HepG2 (cell line): Measurements from ENCODE around the gene RBL1. TPM values are rescaled to one million over a fixed set of nuclear protein-coding genes. Genes with fewer than 3 reads are reported as not detected.
A peak's percentile ranks its signal among the peaks of the same experiment; 100 is the strongest.

Experiments used
- CENPBD1 ChIP-seq: sonication (generic); formaldehyde crosslinking; IDR thresholded peaks from 2 replicates; pipeline ENCODE4 v1.8.0; 2022; ENCODE audit warnings: missing genetic modification reagents, low read depth, mild to moderate bottlenecking, borderline replicate concordance
- GZF1 ChIP-seq: sonication (generic); formaldehyde crosslinking; IDR thresholded peaks from 2 replicates; pipeline ENCODE4 v1.5.1; 2020; ENCODE audit warnings: mild to moderate bottlenecking, missing genetic modification reagents
- KLF15 ChIP-seq: sonication (generic); formaldehyde crosslinking; IDR thresholded peaks from 2 replicates; pipeline ENCODE4 v1.8.1; 2023; ENCODE audit warnings: borderline replicate concordance, mild to moderate bottlenecking, inconsistent platforms, missing genetic modification reagents, mixed read lengths
- RAD51 ChIP-seq: fragments of 450-650 bp; IDR thresholded peaks from 2 replicates; pipeline ENCODE4 v1.6.1; 2016; ENCODE audit warnings: borderline replicate concordance
- RXRA ChIP-seq: sonication (generic); formaldehyde crosslinking; IDR thresholded peaks from 2 replicates; pipeline ENCODE4 v1.5.1; 2020; ENCODE audit warnings: missing genetic modification reagents
- ZNF264 ChIP-seq: sonication (generic); formaldehyde crosslinking; IDR thresholded peaks from 2 replicates; pipeline ENCODE4 v1.4.0; 2020; ENCODE audit warnings: missing genetic modification reagents
- ZNF563 ChIP-seq: sonication (generic); formaldehyde crosslinking; IDR thresholded peaks from 2 replicates; pipeline ENCODE4 v1.8.0; 2022; ENCODE audit warnings: mild to moderate bottlenecking, moderate library complexity, missing genetic modification reagents
- polyA plus RNA-seq, 8 experiments: library from polyadenylated mRNA; depleted of rRNA in 3 of 8; stranded (reverse) in 7 of 8; unstranded in 1 of 8; fragments of >200 nt; fragmentation: Illumina TruSeq in 4 of 8; extraction: Trizol in 4 of 8; gene quantifications; 2 replicates each; pipeline versions ENCODE4 v1.2.1 to v1.2.3, GENCODE V29; 2011 to 2016; ENCODE audit warnings: low read depth in 4 of 8, missing spikeins in 1 of 8, mixed read lengths in 1 of 8; ENCODE audit not compliant: insufficient read depth in 1 of 8
- total RNA-seq, 5 experiments: library from RNA; depleted of rRNA; stranded (reverse); fragments of >200 nt; fragmentation: Illumina TruSeq; extraction: Trizol; gene quantifications; 2 replicates each; pipeline ENCODE4 v1.2.3, GENCODE V29; 2016; ENCODE audit warnings: low read depth in 1 of 5
- TF ChIP-seq, protein P1 (sequence below): IDR thresholded peaks from 2 replicates; pipeline ENCODE4 v1.6.1; 2016
- TF ChIP-seq, protein P2 (sequence below): fragments of 450-650 bp; IDR thresholded peaks from 2 replicates; pipeline ENCODE4 v1.6.1; 2017
- TF ChIP-seq, protein P3 (sequence below): sonication (generic); formaldehyde crosslinking; IDR thresholded peaks from 2 replicates; pipeline ENCODE4 v1.4.0; 2020; ENCODE audit warnings: mild to moderate bottlenecking, low read depth, missing genetic modification reagents
- TF ChIP-seq, protein P4 (sequence below): IDR thresholded peaks from 2 replicates; pipeline ENCODE4 v1.6.1; 2018; ENCODE audit warnings: missing genetic modification reagents
- TF ChIP-seq, protein P5 (sequence below): sonication (generic); formaldehyde crosslinking; IDR thresholded peaks from 2 replicates; pipeline ENCODE4 v1.4.0; 2020; ENCODE audit warnings: mild to moderate bottlenecking, missing genetic modification reagents
- TF ChIP-seq, protein P6 (sequence below): IDR thresholded peaks from 2 replicates; pipeline ENCODE4 v1.6.1; 2016; ENCODE audit warnings: missing biosample characterization, missing genetic modification reagents, low read depth

RBL1 gene
- total and polyA plus RNA-seq, 2 of the 13 experiments (the other 11 are each of a cell fraction or from before 2014, with no cell fraction given): 6.0 to 27.5 TPM

GRCh38 chr20:37095599-37096414 lies at the start of gene RBL1 (continued):
- TF ChIP-seq ZNF264 (CRISPR knock-in tag) (peak; percentile 90), GZF1 (CRISPR knock-in tag) (peak; percentile 94; the same call in 1 of the 2 replicates), RAD51 (no peak), CENPBD1 (peak; percentile 85), KLF15 (peak; percentile 98), RXRA (CRISPR knock-in tag) (peak; percentile 92), ZNF563 (CRISPR knock-in tag) (peak; percentile 99)
- TF ChIP-seq, protein P1, sequence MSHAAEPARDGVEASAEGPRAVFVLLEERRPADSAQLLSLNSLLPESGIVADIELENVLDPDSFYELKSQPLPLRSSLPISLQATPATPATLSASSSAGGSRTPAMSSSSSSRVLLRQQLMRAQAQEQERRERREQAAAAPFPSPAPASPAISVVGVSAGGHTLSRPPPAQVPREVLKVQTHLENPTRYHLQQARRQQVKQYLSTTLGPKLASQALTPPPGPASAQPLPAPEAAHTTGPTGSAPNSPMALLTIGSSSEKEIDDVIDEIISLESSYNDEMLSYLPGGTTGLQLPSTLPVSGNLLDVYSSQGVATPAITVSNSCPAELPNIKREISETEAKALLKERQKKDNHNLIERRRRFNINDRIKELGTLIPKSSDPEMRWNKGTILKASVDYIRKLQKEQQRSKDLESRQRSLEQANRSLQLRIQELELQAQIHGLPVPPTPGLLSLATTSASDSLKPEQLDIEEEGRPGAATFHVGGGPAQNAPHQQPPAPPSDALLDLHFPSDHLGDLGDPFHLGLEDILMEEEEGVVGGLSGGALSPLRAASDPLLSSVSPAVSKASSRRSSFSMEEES (CRISPR knock-in tag): peak; percentile 76; the same call in 1 of the 2 replicates
- TF ChIP-seq, protein P2, sequence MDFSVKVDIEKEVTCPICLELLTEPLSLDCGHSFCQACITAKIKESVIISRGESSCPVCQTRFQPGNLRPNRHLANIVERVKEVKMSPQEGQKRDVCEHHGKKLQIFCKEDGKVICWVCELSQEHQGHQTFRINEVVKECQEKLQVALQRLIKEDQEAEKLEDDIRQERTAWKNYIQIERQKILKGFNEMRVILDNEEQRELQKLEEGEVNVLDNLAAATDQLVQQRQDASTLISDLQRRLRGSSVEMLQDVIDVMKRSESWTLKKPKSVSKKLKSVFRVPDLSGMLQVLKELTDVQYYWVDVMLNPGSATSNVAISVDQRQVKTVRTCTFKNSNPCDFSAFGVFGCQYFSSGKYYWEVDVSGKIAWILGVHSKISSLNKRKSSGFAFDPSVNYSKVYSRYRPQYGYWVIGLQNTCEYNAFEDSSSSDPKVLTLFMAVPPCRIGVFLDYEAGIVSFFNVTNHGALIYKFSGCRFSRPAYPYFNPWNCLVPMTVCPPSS: no peak
- TF ChIP-seq, protein P3, sequence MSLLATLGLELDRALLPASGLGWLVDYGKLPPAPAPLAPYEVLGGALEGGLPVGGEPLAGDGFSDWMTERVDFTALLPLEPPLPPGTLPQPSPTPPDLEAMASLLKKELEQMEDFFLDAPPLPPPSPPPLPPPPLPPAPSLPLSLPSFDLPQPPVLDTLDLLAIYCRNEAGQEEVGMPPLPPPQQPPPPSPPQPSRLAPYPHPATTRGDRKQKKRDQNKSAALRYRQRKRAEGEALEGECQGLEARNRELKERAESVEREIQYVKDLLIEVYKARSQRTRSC (CRISPR knock-in tag): peak; percentile 99
- TF ChIP-seq, protein P4, sequence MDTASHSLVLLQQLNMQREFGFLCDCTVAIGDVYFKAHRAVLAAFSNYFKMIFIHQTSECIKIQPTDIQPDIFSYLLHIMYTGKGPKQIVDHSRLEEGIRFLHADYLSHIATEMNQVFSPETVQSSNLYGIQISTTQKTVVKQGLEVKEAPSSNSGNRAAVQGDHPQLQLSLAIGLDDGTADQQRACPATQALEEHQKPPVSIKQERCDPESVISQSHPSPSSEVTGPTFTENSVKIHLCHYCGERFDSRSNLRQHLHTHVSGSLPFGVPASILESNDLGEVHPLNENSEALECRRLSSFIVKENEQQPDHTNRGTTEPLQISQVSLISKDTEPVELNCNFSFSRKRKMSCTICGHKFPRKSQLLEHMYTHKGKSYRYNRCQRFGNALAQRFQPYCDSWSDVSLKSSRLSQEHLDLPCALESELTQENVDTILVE (CRISPR knock-in tag): peak; percentile 90
- TF ChIP-seq, protein P5, sequence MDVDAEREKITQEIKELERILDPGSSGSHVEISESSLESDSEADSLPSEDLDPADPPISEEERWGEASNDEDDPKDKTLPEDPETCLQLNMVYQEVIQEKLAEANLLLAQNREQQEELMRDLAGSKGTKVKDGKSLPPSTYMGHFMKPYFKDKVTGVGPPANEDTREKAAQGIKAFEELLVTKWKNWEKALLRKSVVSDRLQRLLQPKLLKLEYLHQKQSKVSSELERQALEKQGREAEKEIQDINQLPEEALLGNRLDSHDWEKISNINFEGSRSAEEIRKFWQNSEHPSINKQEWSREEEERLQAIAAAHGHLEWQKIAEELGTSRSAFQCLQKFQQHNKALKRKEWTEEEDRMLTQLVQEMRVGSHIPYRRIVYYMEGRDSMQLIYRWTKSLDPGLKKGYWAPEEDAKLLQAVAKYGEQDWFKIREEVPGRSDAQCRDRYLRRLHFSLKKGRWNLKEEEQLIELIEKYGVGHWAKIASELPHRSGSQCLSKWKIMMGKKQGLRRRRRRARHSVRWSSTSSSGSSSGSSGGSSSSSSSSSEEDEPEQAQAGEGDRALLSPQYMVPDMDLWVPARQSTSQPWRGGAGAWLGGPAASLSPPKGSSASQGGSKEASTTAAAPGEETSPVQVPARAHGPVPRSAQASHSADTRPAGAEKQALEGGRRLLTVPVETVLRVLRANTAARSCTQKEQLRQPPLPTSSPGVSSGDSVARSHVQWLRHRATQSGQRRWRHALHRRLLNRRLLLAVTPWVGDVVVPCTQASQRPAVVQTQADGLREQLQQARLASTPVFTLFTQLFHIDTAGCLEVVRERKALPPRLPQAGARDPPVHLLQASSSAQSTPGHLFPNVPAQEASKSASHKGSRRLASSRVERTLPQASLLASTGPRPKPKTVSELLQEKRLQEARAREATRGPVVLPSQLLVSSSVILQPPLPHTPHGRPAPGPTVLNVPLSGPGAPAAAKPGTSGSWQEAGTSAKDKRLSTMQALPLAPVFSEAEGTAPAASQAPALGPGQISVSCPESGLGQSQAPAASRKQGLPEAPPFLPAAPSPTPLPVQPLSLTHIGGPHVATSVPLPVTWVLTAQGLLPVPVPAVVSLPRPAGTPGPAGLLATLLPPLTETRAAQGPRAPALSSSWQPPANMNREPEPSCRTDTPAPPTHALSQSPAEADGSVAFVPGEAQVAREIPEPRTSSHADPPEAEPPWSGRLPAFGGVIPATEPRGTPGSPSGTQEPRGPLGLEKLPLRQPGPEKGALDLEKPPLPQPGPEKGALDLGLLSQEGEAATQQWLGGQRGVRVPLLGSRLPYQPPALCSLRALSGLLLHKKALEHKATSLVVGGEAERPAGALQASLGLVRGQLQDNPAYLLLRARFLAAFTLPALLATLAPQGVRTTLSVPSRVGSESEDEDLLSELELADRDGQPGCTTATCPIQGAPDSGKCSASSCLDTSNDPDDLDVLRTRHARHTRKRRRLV (CRISPR knock-in tag): peak; percentile 99
- TF ChIP-seq, protein P6, sequence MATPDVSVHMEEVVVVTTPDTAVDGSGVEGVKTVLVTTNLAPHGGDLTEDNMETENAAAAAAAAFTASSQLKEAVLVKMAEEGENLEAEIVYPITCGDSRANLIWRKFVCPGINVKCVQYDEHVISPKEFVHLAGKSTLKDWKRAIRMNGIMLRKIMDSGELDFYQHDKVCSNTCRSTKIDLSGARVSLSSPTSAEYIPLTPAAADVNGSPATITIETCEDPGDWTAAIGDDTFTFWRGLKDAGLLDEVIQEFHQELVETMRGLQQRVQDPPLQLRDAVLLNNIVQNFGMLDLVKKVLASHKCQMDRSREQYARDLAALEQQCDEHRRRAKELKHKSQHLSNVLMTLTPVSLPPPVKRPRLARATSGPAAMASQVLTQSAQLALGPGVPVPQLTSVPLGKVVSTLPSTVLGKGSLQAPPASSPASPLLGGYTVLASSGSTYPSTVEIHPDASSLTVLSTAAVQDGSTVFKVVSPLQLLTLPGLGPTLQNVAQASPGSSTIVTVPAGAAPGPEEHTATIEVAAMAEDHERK (CRISPR knock-in tag): peak; percentile 63; the same call in 1 of the 2 replicates
